H7 (cell line): ENCODE results near the gene DUSP23. TPM values are rescaled to one million over a fixed set of nuclear protein-coding genes. Genes with fewer than 3 reads are reported as not detected.

Source experiments
- DNase-seq: peaks from one replicate; pipeline ENCODE4 v3.0.0; 2012
- H3K27me3 ChIP-seq: 2 replicates; pipeline ENCODE4 v1.6.0; 2011; ENCODE audit warnings: mild to moderate bottlenecking, low read length; ENCODE audit not compliant: control insufficient read depth, insufficient read depth
- H3K36me3 ChIP-seq: replicated peaks from 2 replicates; pipeline ENCODE4 v1.5.1; 2011; ENCODE audit warnings: low read length; ENCODE audit not compliant: control insufficient read depth, insufficient read depth
- H3K4me3 ChIP-seq: 2 replicates; pipeline ENCODE4 v1.5.1; 2011; ENCODE audit warnings: low read depth, mild to moderate bottlenecking, control low read depth, low read length, moderate library complexity; ENCODE audit not compliant: insufficient read depth
- total RNA-seq: library from RNA; depleted of rRNA; stranded (reverse); fragments of >200 nt; shearing (Covaris generic); gene quantifications from 2 replicates; pipeline ENCODE4 v1.2.3, GENCODE V29; 2014; rRNA removed

DUSP23 gene
- total RNA-seq, 1 experiment from 2014 or later = 81.6 TPM

DNA sequence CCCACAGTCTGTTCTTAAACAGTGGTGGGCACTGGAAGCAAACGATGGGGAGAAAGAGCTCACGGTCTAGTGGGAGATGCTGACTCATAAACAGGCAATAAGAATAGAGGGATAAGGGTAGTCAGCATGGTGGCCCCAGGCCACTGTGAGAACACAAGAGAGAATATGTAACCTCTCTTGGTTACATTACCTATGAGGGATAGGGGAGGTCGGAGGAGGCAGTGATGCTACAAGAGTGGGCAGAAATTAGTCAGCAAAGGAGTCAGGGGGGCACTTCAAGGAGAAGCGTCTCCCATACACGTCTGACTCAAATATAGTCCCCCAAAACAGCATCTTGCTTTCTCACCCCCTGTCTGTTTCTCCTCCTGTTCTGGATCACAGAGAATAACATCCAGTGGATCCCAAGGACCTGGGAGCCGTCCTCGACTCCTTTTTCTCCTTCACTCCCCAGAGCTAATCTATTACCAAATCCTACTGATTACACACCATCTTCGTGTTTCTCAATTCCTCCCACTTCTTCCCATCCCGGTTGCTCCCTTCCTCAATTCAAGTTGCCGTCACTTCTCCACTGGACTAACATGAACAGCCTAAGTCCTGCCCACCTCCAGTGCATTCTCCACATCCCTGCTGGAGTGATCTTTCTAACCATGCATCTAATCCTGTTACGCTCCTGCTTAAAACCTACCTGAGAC lies 48.0 kb downstream of the DUSP23 start:
- H3K27me3 ChIP-seq = peaks cover 15% of the 10 kb centered on the region; the same call in 1 of the 2 replicates
- H3K4me3 ChIP-seq = no peak overlapping the region
- no peak for DNase-seq
- H3K36me3 ChIP-seq = no peaks in the 10 kb centered on the region

DNA sequence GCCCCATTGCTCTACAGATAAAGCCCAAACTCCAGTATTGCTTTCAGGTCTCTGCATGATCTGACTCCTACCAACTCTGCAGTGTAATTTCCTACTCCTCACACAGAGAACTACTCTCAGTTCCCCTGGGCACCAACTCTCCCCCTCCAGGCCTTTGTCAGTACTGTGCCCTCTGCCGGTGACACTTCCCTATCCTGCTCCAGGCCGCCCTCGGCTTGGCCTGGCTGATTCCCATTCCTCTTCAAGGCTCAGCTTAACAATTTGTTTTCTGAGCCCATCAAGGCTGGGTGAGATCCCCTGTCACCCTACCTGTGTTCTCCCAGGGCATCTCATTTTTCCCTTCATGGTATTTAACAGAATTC lies 48.5 kb downstream of the DUSP23 start:
- Histone ChIP-seq H3K27me3 (peaks cover 12% of the 10 kb centered on the region; the same call in 1 of the 2 replicates), H3K36me3 (no peaks in the 10 kb centered on the region), H3K4me3 (no peak overlapping the region)
- DNase-seq = peak; percentile 88

DNA sequence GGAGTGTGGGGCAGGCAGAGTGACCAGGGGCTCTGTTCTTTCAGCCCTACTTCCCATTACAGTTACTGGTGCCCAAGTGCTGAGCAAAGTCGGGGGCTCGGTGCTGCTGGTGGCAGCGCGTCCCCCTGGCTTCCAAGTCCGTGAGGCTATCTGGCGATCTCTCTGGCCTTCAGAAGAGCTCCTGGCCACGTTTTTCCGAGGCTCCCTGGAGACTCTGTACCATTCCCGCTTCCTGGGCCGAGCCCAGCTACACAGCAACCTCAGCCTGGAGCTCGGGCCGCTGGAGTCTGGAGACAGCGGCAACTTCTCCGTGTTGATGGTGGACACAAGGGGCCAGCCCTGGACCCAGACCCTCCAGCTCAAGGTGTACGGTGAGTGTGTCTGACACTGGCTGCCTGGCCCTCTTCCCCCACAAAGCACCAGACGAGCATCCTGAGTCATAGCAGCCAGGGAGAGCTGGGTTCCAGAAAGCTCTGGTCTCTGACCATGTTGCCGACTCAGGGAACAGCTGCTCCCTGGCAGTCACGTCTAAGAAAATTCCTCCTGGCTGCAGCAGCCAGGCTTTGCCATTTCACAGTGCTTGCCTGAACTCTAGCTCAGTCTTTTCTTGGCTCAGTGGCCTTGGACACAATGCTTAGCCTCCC lies 49.2 kb downstream of the DUSP23 start:
- H3K36me3 ChIP-seq = no peaks in the 10 kb centered on the region

DNA sequence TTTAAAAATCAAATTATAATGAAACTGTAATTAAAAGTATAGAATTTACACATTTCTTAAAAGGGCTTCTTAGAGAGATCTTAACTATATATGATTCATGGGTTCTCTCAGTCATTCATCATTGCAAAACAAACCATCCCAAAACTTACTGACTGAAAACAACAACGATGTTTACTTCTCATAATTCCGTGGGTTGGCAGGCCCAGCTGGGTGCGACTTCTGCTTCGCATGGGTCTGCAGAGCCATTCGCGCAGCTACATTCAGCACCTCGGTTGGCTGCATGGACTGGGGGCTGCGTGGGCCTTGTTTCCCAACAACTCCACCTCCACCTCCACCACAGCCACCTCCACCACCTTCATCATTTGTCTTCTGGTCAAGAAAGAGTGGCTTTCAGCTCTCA lies 50.0 kb downstream of the DUSP23 start:
- no peak overlapping the region for H3K4me3 ChIP-seq
- H3K36me3 ChIP-seq = no peaks in the 10 kb centered on the region
- peaks cover 14% of the 10 kb centered on the region; the same call in 1 of the 2 replicates for H3K27me3 ChIP-seq
- DNase-seq = no peak

More for the DNA sequence above, 49.2 kb downstream of the DUSP23 start:
- no peak for DNase-seq
- H3K27me3 ChIP-seq = peaks cover 12% of the 10 kb centered on the region; the same call in 1 of the 2 replicates
- no peak overlapping the region for H3K4me3 ChIP-seq

DNA sequence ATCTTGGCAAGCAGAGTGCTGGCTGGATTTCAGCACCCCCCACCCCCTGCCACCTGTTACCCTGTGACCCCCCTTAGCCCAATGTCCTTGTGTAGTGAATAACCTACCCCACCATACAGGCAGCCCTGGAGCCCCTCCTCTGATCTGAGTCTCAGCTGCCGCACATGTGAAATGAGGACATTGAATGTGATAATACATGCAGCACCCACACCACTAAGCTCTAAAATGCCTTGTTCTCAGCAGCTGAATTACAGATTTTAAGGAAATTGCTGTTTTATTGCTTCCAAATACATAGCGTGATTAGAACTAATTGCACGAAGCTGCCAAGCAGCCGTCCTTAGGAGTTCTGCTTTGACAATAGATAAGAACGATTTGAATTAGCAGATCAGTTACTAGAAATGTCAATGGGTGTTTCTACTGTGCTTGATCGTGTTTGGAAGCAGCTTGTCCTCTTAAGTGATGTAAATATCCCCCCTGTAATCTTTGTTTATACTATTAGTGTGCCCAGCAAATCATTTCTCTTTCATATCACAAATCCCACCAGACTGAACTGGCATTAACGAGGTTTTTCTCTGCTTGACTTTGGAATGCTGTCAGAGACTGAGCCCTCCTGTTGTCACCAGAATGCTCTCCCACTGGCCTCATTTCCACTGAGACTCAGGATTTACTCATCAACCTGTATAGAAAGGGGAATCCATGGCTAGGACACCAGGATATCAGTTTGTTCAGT lies 50.8 kb downstream of the DUSP23 start:
- peaks cover 11% of the 10 kb centered on the region; the same call in 1 of the 2 replicates for H3K27me3 ChIP-seq
- peak; percentile 55 for DNase-seq

More for the DNA sequence above, 50.8 kb downstream of the DUSP23 start:
- Histone ChIP-seq H3K4me3 (no peak overlapping the region), H3K36me3 (no peaks in the 10 kb centered on the region)

Other genes with a start within 250 kb of the DUSP23 start
- not detected in 2 replicates for gene OR10J5, start 245.0 kb upstream of the DUSP23 start, total RNA-seq
- gene APCS, start 193.1 kb upstream of the DUSP23 start, total RNA-seq = not detected in 2 replicates
- not detected in 2 replicates for gene CRP, start 66.4 kb upstream of the DUSP23 start, total RNA-seq
- not detected in 2 replicates for gene FCRL6, start 21.4 kb downstream of the DUSP23 start, total RNA-seq
- not detected in 2 replicates for gene SLAMF8, start 45.9 kb downstream of the DUSP23 start, total RNA-seq
- not detected in 2 replicates for gene VSIG8, start 81.7 kb downstream of the DUSP23 start, total RNA-seq
- gene CFAP45, start 119.2 kb downstream of the DUSP23 start, total RNA-seq = 0.17 and 1.6 TPM in 2 replicates
- gene TAGLN2, start 144.5 kb downstream of the DUSP23 start, total RNA-seq = 242 and 387 TPM in 2 replicates
- gene IGSF9, start 164.7 kb downstream of the DUSP23 start, total RNA-seq = 4.4 and 6.1 TPM in 2 replicates
- gene SLAMF9, start 173.3 kb downstream of the DUSP23 start, total RNA-seq = not detected in 2 replicates